OCI-LY7 (cell line): ENCODE results near the gene MAGI1. TPM values are rescaled to one million over a fixed set of nuclear protein-coding genes. Genes with fewer than 3 reads are reported as not detected.

Source experiments
- BruUV-seq: library from RNA; stranded (reverse); fragments of 400-500 nt; replicated peaks from 2 replicates; lab custom pipeline; 2021; lab: Mats Ljungman, UMichigan
- CTCF ChIA-PET: fragments of 300-600 bp; sonication (Branson Sonifier 250); formaldehyde crosslinking; loops from one replicate; lab custom pipeline; 2022; ENCODE audit warnings: antibody characterized with exemption; ENCODE audit not compliant: unreplicated experiment; lab: Charles Lee
- POLR2A ChIA-PET: fragments of 300-600 bp; sonication (Branson Sonifier 250); formaldehyde crosslinking; loops from one replicate; lab custom pipeline; 2022; ENCODE audit warnings: antibody characterized with exemption; lab: Charles Lee
- DNase-seq: peaks from one replicate; pipeline ENCODE4 v3.0.0-alpha.2; 2015; ENCODE audit warnings: low spot score
- H2AFZ ChIP-seq: fragments of 200-600 bp; sonication (generic), shearing (Covaris generic); 2 replicates; pipeline ENCODE4 v1.6.1; 2014; ENCODE audit warnings: mild to moderate bottlenecking, antibody characterized with exemption, low read length, moderate library complexity
- H3K27ac ChIP-seq: fragments of 200-600 bp; sonication (generic); 2 replicates; pipeline ENCODE4 v1.5.1; 2014; ENCODE audit warnings: mixed run types, low read depth, mild to moderate bottlenecking, moderate library complexity, low read length, inconsistent platforms; ENCODE audit not compliant: poor library complexity, severe bottlenecking
- H3K36me3 ChIP-seq: fragments of 200-600 bp; sonication (generic); 2 replicates; pipeline ENCODE4 v1.6.1; 2014; ENCODE audit warnings: mild to moderate bottlenecking, antibody characterized with exemption, low read length, moderate library complexity, mixed read lengths; ENCODE audit not compliant: insufficient read depth
- H3K4me1 ChIP-seq: fragments of 200-600 bp; sonication (generic); 2 replicates; pipeline ENCODE4 v1.5.1; 2014; ENCODE audit warnings: mild to moderate bottlenecking, low read length; ENCODE audit not compliant: insufficient read depth, poor library complexity, severe bottlenecking
- H3K4me2 ChIP-seq: fragments of 200-600 bp; sonication (generic); 2 replicates; pipeline ENCODE4 v1.6.1; 2014; ENCODE audit warnings: mild to moderate bottlenecking, low read length
- H3K4me3 ChIP-seq: fragments of 200-600 bp; sonication (generic); 2 replicates; pipeline ENCODE4 v1.5.1; 2014; ENCODE audit warnings: mild to moderate bottlenecking, low read depth, low read length; ENCODE audit not compliant: poor library complexity, severe bottlenecking
- H3K79me2 ChIP-seq: fragments of 200-600 bp; sonication (generic); 2 replicates; pipeline ENCODE4 v1.6.1; 2016; ENCODE audit warnings: low read depth, mild to moderate bottlenecking, low read length, moderate library complexity, mixed read lengths; ENCODE audit not compliant: insufficient read depth
- H3K9me2 ChIP-seq: fragments of 200-600 bp; sonication (generic); 2 replicates; pipeline ENCODE4 v1.6.1; 2016; ENCODE audit warnings: mild to moderate bottlenecking, low read length, mixed read lengths; ENCODE audit not compliant: insufficient read depth
- H3K9me3 ChIP-seq: fragments of 200-600 bp; sonication (generic); 2 replicates; pipeline ENCODE4 v1.6.1; 2014; ENCODE audit warnings: mild to moderate bottlenecking, mixed run types, low read length, mixed read lengths
- H4K20me1 ChIP-seq: fragments of 200-600 bp; sonication (generic); 2 replicates; pipeline ENCODE4 v1.6.1; 2014; ENCODE audit warnings: mild to moderate bottlenecking, antibody characterized with exemption, low read length, moderate library complexity, mixed read lengths; ENCODE audit not compliant: insufficient read depth
- EZH2phosphoT487 ChIP-seq: fragments of 200-600 bp; sonication (generic); IDR thresholded peaks from 2 replicates; pipeline ENCODE4 v1.6.1; 2018; ENCODE audit warnings: low read depth, borderline replicate concordance, mild to moderate bottlenecking, mixed run types, antibody characterized with exemption, low read length, moderate library complexity, mixed read lengths
- intact Hi-C: fragments of 100-400 bp; cut with micrococcal nuclease; formaldehyde crosslinking; loops from one replicate; pipeline ENCODE4 v1.10.0; 2022; ENCODE audit not compliant: unreplicated experiment
- total RNA-seq, 2 experiments: library from RNA; depleted of rRNA in 1 of 2; stranded (reverse); fragments of >200 nt in 1 of 2; shearing (Covaris generic) in 1 of 2; gene quantifications; 2 replicates each; pipeline ENCODE4 v1.2.3, GENCODE V29; 2014 to 2022
- TF ChIP-seq, protein P1 (sequence below): fragments of 200-600 bp; sonication (generic); conservative IDR thresholded peaks from 2 replicates; pipeline ENCODE4 v1.5.1; 2014; ENCODE audit warnings: mild to moderate bottlenecking, antibody characterized with exemption, low read length, moderate library complexity, mixed read lengths

MAGI1 gene
- total RNA-seq, 2 experiments from 2014 or later = 0.63 to 2.5 TPM

- H3K79me2 ChIP-seq = no peaks in the 10 kb centered on the region
- TF ChIP-seq EZH2phosphoT487 = no peak
- TF ChIP-seq, protein P1, sequence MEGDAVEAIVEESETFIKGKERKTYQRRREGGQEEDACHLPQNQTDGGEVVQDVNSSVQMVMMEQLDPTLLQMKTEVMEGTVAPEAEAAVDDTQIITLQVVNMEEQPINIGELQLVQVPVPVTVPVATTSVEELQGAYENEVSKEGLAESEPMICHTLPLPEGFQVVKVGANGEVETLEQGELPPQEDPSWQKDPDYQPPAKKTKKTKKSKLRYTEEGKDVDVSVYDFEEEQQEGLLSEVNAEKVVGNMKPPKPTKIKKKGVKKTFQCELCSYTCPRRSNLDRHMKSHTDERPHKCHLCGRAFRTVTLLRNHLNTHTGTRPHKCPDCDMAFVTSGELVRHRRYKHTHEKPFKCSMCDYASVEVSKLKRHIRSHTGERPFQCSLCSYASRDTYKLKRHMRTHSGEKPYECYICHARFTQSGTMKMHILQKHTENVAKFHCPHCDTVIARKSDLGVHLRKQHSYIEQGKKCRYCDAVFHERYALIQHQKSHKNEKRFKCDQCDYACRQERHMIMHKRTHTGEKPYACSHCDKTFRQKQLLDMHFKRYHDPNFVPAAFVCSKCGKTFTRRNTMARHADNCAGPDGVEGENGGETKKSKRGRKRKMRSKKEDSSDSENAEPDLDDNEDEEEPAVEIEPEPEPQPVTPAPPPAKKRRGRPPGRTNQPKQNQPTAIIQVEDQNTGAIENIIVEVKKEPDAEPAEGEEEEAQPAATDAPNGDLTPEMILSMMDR = no peak
- ChIA-PET CTCF (no interaction called here), POLR2A (no interaction called here)
- H3K9me3 ChIP-seq = no peaks in the 10 kb centered on the region
- no peak overlapping the region for H3K27ac ChIP-seq
- no TSS peak for BruUV-seq
- no peak for DNase-seq
- no peaks in the 10 kb centered on the region for H3K4me1 ChIP-seq
- H4K20me1 ChIP-seq = no peaks in the 10 kb centered on the region
- intact Hi-C loops = no loop called here
- no peaks in the 10 kb centered on the region for H3K36me3 ChIP-seq
- H3K9me2 ChIP-seq = no peaks in the 10 kb centered on the region
- H2AFZ ChIP-seq = no peak overlapping the region
- H3K4me2 ChIP-seq = no peak overlapping the region
- H3K4me3 ChIP-seq = no peak overlapping the region
Observed at GRCh38 chr3:65811086-65811761, 227.5 kb downstream of the MAGI1 start.

DNA sequence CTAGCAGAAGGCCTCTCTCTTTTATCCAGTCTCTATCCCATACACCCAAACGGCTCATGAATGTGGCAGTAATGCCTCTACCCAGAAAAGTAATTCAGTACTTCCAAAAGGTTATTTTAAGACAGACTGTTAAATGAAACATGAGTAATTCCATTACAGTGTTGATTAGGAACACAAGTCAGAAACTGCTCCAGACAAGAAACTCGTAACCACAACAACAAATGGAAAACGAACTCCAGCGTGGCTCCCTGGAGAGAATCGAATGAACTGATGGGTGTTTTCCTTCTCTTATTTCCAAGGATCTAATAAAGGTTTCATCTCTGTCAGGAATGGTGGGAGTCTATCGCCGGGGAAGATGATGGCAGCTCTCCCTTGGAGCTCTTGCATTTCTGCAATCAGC is 228.4 kb downstream of the MAGI1 start:
- Histone ChIP-seq H3K9me3 (no peaks in the 10 kb centered on the region), H3K9me2 (no peaks in the 10 kb centered on the region), H3K36me3 (no peaks in the 10 kb centered on the region), H2AFZ (no peak overlapping the region), H3K27ac (no peak overlapping the region), H4K20me1 (no peaks in the 10 kb centered on the region), H3K4me1 (no peaks in the 10 kb centered on the region), H3K4me3 (no peak overlapping the region), H3K4me2 (no peak overlapping the region), H3K79me2 (no peaks in the 10 kb centered on the region)
- TF ChIP-seq, protein P1 = no peak
- no peak for TF ChIP-seq EZH2phosphoT487
- ChIA-PET POLR2A (no interaction called here), CTCF (no interaction called here)
- intact Hi-C loops = no loop called here
- BruUV-seq = no TSS peak
- DNase-seq = no peak

- no TSS peak for BruUV-seq
- DNase-seq = no peak
- intact Hi-C loops = no loop called here
- Histone ChIP-seq H4K20me1 (no peaks in the 10 kb centered on the region), H3K9me3 (no peaks in the 10 kb centered on the region), H3K4me2 (no peak overlapping the region), H3K4me1 (no peaks in the 10 kb centered on the region), H3K9me2 (no peaks in the 10 kb centered on the region), H3K36me3 (no peaks in the 10 kb centered on the region), H3K79me2 (no peaks in the 10 kb centered on the region), H2AFZ (no peak overlapping the region), H3K27ac (no peak overlapping the region), H3K4me3 (no peak overlapping the region)
- ChIA-PET POLR2A (no interaction called here), CTCF (no interaction called here)
- TF ChIP-seq, protein P1 = no peak
- no peak for TF ChIP-seq EZH2phosphoT487
Observed at GRCh38 chr3:65809641-65810150, 229.0 kb downstream of the MAGI1 start.
